GM18868 (cell line): ENCODE results near the gene SMIM41.
A peak's percentile ranks its signal among the peaks of the same experiment; 100 is the strongest.

Source experiments
- ATAC-seq: cut with Tn5 transposase; IDR thresholded peaks from one replicate; pipeline ENCODE4 v1.9.1; 2021; ENCODE audit warnings: mild to moderate bottlenecking, moderate library complexity; ENCODE audit not compliant: unreplicated experiment

Gene SMIM41

GRCh38 chr12:52050758-52051541, 28.6 kb upstream of the SMIM41 start, which contains the start of gene NR4A1:
TSS of gene NR4A1 (plus strand) at chr12:52051442. CDS start at chr12:52054329, 2,887 bp downstream.
- ATAC-seq, result peak; percentile 86

GRCh38 chr12:52052468-52053186, 26.9 kb upstream of the SMIM41 start:
- ATAC-seq, result no peak

- ATAC-seq, result no peak
These were observed 25.8 kb upstream of the SMIM41 start for GRCh38 chr12:52053536-52054209.

- ATAC-seq, result no peak
These were observed 25.2 kb upstream of the SMIM41 start for GRCh38 chr12:52054231-52054832.

- no peak for ATAC-seq
These were observed 24.4 kb upstream of the SMIM41 start for GRCh38 chr12:52054833-52055730.

GRCh38 chr12:52055731-52056711, 23.5 kb upstream of the SMIM41 start:
- no peak for ATAC-seq

GRCh38 chr12:52056801-52057637, 22.5 kb upstream of the SMIM41 start:
- no peak for ATAC-seq

GRCh38 chr12:52057638-52058576, 21.6 kb upstream of the SMIM41 start:
- no peak for ATAC-seq

- ATAC-seq, result no peak
These were observed 20.7 kb upstream of the SMIM41 start for GRCh38 chr12:52058631-52059361.

GRCh38 chr12:52059582-52060497, 19.7 kb upstream of the SMIM41 start:
- no peak for ATAC-seq

- no peak for ATAC-seq
These were observed 18.9 kb upstream of the SMIM41 start for GRCh38 chr12:52060498-52061177.

- no peak for ATAC-seq
These were observed 17.9 kb upstream of the SMIM41 start for GRCh38 chr12:52061470-52062166.

- no peak for ATAC-seq
These were observed 17.1 kb upstream of the SMIM41 start for GRCh38 chr12:52062167-52063081.
